Osteocyte (in vitro differentiated cells): ENCODE measurements around the gene STPG2. TPM values are rescaled to one million over a fixed set of nuclear protein-coding genes. Genes with fewer than 3 reads are reported as not detected.

Source experiments
- DNase-seq: peaks from one replicate; pipeline ENCODE4 v3.0.0; 2021; ENCODE audit warnings: mixed read lengths; ENCODE audit not compliant: unreplicated experiment; ENCODE audit errors: extremely low spot score
- H3K27ac Mint-ChIP-seq: one replicate; pipeline ENCODE4 v1.8.0; 2021; ENCODE audit warnings: mild to moderate bottlenecking, mixed read lengths; ENCODE audit not compliant: unreplicated experiment
- H3K27me3 Mint-ChIP-seq: one replicate; pipeline ENCODE4 v1.8.0; 2021; ENCODE audit warnings: mixed read lengths; ENCODE audit not compliant: unreplicated experiment
- H3K36me3 Mint-ChIP-seq: one replicate; pipeline ENCODE4 v1.8.0; 2021; ENCODE audit warnings: mixed read lengths; ENCODE audit not compliant: unreplicated experiment
- H3K4me1 Mint-ChIP-seq: one replicate; pipeline ENCODE4 v1.8.0; 2021; ENCODE audit warnings: mixed read lengths; ENCODE audit not compliant: unreplicated experiment
- H3K4me3 Mint-ChIP-seq: one replicate; pipeline ENCODE4 v1.8.0; 2021; ENCODE audit warnings: mild to moderate bottlenecking, moderate library complexity, mixed read lengths; ENCODE audit not compliant: unreplicated experiment
- H3K9me3 Mint-ChIP-seq: one replicate; pipeline ENCODE4 v1.8.0; 2021; ENCODE audit warnings: mixed read lengths; ENCODE audit not compliant: unreplicated experiment
- CTCF ChIP-seq: fragments of 200-600 bp; sonication (generic); IDR thresholded peaks from 2 replicates; pipeline ENCODE4 v1.5.0; 2021; ENCODE audit warnings: antibody characterized with exemption, mild to moderate bottlenecking, moderate library complexity
- total RNA-seq: library from RNA; stranded (reverse); gene quantifications from 2 replicates; pipeline ENCODE4 v1.2.1, GENCODE V29; 2021

Gene STPG2
- total RNA-seq, 1 donor from 2014 or later: not detected

- Mint-ChIP-seq H3K36me3 (no peaks in the 10 kb centered on the region), H3K27ac (no peak overlapping the region), H3K27me3 (no peaks in the 10 kb centered on the region), H3K4me1 (no peaks in the 10 kb centered on the region), H3K9me3 (no peaks in the 10 kb centered on the region), H3K4me3 (no peak overlapping the region)
- DNase-seq: no peak
- no peak for TF ChIP-seq CTCF
Measured at GRCh38 chr4:97812768-97813167, 330.5 kb downstream of the STPG2 start.

- DNase-seq: no peak
- no peak for TF ChIP-seq CTCF
- H3K36me3 Mint-ChIP-seq: no peaks in the 10 kb centered on the region
Measured at GRCh38 chr4:97786306-97786920, 356.9 kb downstream of the STPG2 start.

GRCh38 chr4:97778174-97778573, 365.1 kb downstream of the STPG2 start:
- Mint-ChIP-seq H3K36me3 (no peaks in the 10 kb centered on the region), H3K4me1 (no peaks in the 10 kb centered on the region), H3K27ac (no peak overlapping the region), H3K9me3 (no peaks in the 10 kb centered on the region), H3K27me3 (no peaks in the 10 kb centered on the region), H3K4me3 (no peak overlapping the region)
- TF ChIP-seq CTCF: no peak
- no peak for DNase-seq

More at GRCh38 chr4:97786306-97786920, 356.9 kb downstream of the STPG2 start:
- Mint-ChIP-seq H3K4me1 (no peaks in the 10 kb centered on the region), H3K9me3 (peaks cover 5% of the 10 kb centered on the region), H3K27ac (no peak overlapping the region), H3K4me3 (no peak overlapping the region), H3K27me3 (no peaks in the 10 kb centered on the region)

GRCh38 chr4:97774347-97774989, 368.8 kb downstream of the STPG2 start:
- peaks cover 2% of the 10 kb centered on the region for H3K27me3 Mint-ChIP-seq
- H3K27ac Mint-ChIP-seq: no peak overlapping the region
- no peak overlapping the region for H3K4me3 Mint-ChIP-seq
- H3K4me1 Mint-ChIP-seq: no peaks in the 10 kb centered on the region
- H3K9me3 Mint-ChIP-seq: no peaks in the 10 kb centered on the region
- no peak for DNase-seq
- TF ChIP-seq CTCF: no peak
- no peaks in the 10 kb centered on the region for H3K36me3 Mint-ChIP-seq

GRCh38 chr4:97770222-97770621, 373.1 kb downstream of the STPG2 start:
- no peak overlapping the region for H3K4me3 Mint-ChIP-seq
- no peak overlapping the region for H3K27ac Mint-ChIP-seq
- no peak for DNase-seq
- no peaks in the 10 kb centered on the region for H3K9me3 Mint-ChIP-seq
- no peaks in the 10 kb centered on the region for H3K4me1 Mint-ChIP-seq
- no peaks in the 10 kb centered on the region for H3K36me3 Mint-ChIP-seq
- no peak for TF ChIP-seq CTCF
- peaks cover 2% of the 10 kb centered on the region for H3K27me3 Mint-ChIP-seq
